ENCODE data around the gene RBM47.

The RBM47 gene

DNA sequence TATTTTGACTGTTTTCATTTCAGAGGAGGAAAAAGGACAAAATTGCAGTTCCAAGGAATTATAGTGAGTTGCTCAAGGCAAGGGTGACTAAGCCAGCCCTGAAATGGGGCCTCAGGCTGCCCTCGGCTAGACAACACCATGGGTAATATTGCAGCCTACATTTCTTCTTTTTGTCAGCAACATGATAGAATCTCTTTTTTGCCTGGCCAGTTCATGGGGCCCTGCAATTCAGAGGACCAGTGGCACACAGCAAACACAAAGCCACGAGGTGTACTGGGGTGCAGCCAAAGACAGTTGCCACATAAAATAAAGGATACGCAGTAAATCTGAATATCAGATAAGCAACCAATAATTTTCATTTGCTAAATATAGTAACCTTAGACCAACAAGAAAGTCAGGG, 41.8 kb downstream of the RBM47 start:
- DNase-seq (ENCODE audit: low read depth, low spot score), result no peak

DNA sequence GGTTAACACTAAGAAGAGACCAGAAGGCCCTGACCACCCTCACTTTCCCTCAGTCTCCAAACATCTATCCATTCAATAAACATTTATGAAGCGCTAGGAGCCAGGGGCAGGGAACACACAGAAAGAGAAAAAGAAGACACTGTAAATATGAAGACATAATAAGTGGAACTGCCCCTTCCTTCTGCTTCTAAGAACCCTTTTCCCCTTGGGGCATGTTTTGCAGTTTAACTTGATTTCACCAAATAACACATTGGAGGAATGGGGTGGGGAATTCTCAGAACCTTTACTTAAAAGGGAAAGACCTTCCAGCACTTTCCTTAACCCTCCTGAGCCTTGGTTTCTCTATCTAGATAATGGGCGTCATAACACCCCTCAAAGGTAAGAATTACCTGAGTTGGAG, 42.3 kb downstream of the RBM47 start:
- no peak for DNase-seq (ENCODE audit: low read depth, low spot score)

GRCh38 chr4:40586729-40587128, 42.9 kb downstream of the RBM47 start:
- no peak for DNase-seq (ENCODE audit: low read depth, low spot score)

GRCh38 chr4:40586034-40586433, 43.6 kb downstream of the RBM47 start:
- no peak for DNase-seq (ENCODE audit: low read depth, low spot score)

GRCh38 chr4:40585201-40585799, 44.4 kb downstream of the RBM47 start:
- no peak for DNase-seq (ENCODE audit: low read depth, low spot score)

DNA sequence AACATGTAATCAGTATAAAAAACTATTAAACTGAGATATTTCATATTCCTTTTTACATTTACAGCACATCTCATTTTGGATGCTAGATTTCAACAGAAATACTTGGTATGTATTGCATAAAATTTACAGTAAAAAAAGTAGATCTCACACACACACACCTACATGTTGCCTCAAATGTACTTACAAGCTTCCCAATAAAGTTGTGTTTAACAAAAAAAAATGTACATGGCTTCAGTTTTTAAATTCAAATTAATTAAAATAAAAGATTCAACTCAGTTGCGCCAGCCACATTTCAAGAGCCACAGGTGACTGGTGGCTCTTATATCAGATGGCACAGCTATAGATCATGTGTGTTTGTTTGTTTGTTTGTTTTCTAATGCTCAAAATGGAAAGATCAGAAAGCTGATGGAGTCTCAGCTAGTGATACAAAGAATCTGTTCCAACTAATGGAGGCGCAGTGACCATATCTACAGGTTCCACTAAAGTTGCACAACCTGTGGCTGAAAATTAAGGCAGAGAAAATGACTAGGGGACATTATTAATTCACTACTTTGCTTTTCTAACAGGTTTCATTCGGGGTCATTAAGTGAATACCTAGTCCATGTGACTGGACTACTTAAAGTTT, 45.0 kb downstream of the RBM47 start:
- DNase-seq (ENCODE audit: low read depth, low spot score), result no peak

DNA sequence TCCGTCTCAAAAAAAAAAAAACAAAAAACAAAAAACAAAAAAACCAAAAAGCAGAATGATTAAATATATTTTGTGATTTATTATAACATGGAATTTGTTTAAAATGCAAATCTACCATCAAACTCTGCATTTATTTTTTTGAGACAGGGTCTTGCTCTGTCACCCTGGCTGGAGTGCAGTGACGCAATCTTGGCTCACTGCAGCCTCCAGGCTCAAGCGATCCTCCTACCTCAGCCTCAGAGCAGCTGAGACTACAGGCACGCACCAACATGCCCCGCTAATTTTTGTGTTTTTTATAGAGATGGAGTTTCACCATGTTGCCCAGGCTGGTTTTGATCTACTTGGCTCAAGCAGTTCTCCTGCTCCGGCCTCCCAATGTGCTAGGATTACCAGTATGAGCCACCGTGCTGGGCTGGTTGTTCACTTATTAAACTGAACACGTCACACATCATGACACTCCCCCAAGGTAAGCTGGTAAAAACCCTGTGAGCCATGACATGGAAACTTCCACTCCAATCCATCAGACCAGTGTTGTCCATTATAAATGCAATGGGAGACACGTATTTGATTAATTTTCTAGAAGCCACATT, 45.7 kb downstream of the RBM47 start:
- DNase-seq (ENCODE audit: low read depth, low spot score), result no peak

- no peak for DNase-seq (ENCODE audit: low read depth, low spot score)
Measured at GRCh38 chr4:40582413-40582812, 47.3 kb downstream of the RBM47 start.

GRCh38 chr4:40581254-40582140, 48.2 kb downstream of the RBM47 start:
- DNase-seq (ENCODE audit: low read depth, low spot score), result no peak

- no peak for DNase-seq (ENCODE audit: low read depth, low spot score)
Measured at GRCh38 chr4:40579983-40580382, 49.7 kb downstream of the RBM47 start.

DNA sequence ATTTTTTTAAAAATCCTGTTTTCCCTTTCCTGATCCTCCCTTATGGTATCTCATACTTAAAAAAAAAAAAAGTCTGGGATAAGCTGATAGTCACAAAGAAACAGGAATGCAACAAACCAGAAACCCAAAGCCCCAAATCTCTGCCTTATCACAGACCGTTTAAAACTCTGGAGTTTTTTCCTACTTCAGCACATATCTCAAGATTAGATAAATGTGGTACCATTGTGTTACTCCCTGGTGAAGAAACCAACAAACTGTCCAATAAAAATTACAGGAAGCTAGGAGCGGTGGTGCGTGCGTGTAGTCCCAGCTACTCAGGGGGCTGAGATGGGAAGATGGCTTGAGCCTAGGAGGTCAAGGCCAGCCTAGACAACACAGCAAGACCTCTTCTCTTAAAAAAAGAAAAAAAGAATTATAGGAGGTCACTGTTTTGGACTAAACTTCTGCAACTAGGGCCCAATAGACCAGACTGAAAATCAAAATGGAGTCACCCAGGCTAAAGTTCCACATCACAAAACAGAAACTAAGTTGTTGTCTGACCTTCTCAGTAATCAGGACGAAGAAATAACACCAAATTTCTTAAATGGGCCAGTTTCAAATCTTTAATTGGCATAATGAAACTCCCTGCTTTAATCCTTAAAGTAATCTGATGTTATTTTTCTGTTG, 51.9 kb downstream of the RBM47 start:
- DNase-seq (ENCODE audit: low read depth, low spot score), result no peak

- peak; percentile 78 for DNase-seq (ENCODE audit: low read depth, low spot score)
Measured at GRCh38 chr4:40576651-40577480, 52.8 kb downstream of the RBM47 start.

GRCh38 chr4:40575846-40576245, 53.8 kb downstream of the RBM47 start:
- DNase-seq (ENCODE audit: low read depth, low spot score), result peak; percentile 82

DNA sequence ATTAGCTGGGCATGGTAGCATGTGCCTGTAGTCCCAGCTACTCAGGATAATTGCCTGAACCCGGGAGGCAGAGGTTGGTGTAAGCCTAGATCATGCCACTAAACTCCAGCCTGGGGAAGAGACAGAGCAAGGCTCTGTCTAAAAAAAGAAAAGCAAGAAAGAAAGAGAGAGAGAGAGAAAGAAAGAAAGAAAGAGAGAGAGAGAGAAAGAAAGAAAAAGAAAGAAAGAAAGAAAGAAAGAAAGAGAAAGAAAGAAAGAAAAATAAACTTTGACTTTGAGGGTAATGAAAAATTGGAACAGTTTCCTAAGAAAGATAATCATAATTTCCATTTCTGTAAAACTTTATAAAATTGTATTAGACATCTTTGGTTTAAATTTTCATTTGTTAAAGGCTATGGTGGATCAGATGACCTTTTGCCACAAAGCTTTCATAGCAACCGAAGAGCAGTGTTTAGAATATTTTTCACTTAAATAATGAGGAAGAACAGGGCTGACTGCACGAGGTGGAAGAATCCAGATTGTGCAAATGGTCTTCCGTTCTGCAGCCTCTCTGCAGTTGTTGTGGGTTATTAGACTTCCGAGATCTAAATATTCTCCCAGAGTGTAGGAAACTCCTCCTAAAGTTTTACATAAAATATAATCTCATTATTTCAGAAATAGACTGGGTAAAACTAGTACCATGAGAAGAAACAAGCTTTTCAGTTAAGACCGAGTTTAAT, 55.9 kb downstream of the RBM47 start:
- no peak for DNase-seq (ENCODE audit: low read depth, low spot score)

DNA sequence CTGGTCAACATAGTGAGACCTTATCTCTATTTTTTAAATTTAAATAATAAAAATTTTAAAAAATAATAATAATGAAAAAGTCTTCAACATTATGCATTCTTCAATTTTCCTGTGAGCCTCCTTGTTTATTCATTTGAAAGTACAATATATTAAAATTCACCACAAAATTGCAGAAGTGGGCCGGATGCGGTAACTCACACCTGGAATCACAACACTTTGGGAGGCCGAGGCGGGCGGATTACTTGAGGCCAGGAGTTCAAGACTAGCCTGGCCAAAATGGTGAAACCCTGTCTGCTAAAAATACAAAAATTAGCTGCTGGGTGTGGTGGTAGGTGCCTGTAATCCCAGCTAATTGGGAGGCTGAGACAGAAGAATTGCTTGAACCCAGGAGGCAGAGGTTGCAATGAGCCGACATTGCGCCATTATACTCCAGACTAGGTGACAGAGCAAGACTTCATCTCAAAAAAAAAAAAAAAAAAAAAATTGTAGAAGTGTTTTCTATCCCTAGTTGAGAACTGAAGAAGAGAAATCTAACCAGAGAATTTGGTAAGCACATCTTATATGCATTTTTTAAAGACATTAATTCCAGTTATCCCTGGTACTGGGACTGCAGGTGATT, 56.9 kb downstream of the RBM47 start:
- DNase-seq (ENCODE audit: low read depth, low spot score), result no peak

DNA sequence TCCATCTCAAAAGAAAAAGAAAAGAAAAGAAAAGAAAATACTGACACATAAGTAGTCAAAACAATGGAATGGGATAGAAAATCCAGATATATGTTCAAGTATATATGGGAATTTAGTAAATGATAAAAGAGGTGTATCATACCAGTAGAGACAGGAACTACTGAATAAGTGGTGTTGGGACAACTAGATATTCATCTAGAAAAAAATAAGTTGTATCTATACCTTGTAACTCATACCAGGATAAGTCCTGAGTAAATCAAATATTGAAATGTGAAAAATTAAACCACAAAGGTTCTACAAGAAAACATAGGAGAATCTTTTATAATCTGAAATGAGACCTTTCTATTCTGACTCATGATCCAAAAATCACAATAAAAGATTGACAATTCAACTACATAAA, 58.5 kb downstream of the RBM47 start:
- DNase-seq (ENCODE audit: low read depth, low spot score), result no peak

- no peak for DNase-seq (ENCODE audit: low read depth, low spot score)
Measured at GRCh38 chr4:40570348-40571077, 59.2 kb downstream of the RBM47 start.

- peak; percentile 64 for DNase-seq (ENCODE audit: low read depth, low spot score)
Measured at GRCh38 chr4:40564815-40565483, 64.7 kb downstream of the RBM47 start.

- DNase-seq (ENCODE audit: low read depth, low spot score), result no peak
Measured at GRCh38 chr4:40564004-40564403, 65.7 kb downstream of the RBM47 start.
